Epithelial cell of esophagus (primary cell): ENCODE data around the gene ADAM12.

Source experiments
- DNase-seq: peaks from one replicate; pipeline ENCODE4 v3.0.0; 2010; ENCODE audit warnings: low read depth
- H3K4me3 ChIP-seq: 2 replicates; pipeline ENCODE4 v1.5.1; 2011; ENCODE audit warnings: mild to moderate bottlenecking, low read length, control low read depth
- TF ChIP-seq, protein P1 (sequence below): IDR thresholded peaks from 2 replicates; pipeline ENCODE4 v1.5.1; 2011; ENCODE audit warnings: low read depth, mild to moderate bottlenecking, low read length, control low read depth, inconsistent platforms; ENCODE audit not compliant: insufficient read depth; ENCODE audit errors: missing control alignments

The ADAM12 gene, protein sequence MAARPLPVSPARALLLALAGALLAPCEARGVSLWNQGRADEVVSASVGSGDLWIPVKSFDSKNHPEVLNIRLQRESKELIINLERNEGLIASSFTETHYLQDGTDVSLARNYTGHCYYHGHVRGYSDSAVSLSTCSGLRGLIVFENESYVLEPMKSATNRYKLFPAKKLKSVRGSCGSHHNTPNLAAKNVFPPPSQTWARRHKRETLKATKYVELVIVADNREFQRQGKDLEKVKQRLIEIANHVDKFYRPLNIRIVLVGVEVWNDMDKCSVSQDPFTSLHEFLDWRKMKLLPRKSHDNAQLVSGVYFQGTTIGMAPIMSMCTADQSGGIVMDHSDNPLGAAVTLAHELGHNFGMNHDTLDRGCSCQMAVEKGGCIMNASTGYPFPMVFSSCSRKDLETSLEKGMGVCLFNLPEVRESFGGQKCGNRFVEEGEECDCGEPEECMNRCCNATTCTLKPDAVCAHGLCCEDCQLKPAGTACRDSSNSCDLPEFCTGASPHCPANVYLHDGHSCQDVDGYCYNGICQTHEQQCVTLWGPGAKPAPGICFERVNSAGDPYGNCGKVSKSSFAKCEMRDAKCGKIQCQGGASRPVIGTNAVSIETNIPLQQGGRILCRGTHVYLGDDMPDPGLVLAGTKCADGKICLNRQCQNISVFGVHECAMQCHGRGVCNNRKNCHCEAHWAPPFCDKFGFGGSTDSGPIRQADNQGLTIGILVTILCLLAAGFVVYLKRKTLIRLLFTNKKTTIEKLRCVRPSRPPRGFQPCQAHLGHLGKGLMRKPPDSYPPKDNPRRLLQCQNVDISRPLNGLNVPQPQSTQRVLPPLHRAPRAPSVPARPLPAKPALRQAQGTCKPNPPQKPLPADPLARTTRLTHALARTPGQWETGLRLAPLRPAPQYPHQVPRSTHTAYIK

DNA sequence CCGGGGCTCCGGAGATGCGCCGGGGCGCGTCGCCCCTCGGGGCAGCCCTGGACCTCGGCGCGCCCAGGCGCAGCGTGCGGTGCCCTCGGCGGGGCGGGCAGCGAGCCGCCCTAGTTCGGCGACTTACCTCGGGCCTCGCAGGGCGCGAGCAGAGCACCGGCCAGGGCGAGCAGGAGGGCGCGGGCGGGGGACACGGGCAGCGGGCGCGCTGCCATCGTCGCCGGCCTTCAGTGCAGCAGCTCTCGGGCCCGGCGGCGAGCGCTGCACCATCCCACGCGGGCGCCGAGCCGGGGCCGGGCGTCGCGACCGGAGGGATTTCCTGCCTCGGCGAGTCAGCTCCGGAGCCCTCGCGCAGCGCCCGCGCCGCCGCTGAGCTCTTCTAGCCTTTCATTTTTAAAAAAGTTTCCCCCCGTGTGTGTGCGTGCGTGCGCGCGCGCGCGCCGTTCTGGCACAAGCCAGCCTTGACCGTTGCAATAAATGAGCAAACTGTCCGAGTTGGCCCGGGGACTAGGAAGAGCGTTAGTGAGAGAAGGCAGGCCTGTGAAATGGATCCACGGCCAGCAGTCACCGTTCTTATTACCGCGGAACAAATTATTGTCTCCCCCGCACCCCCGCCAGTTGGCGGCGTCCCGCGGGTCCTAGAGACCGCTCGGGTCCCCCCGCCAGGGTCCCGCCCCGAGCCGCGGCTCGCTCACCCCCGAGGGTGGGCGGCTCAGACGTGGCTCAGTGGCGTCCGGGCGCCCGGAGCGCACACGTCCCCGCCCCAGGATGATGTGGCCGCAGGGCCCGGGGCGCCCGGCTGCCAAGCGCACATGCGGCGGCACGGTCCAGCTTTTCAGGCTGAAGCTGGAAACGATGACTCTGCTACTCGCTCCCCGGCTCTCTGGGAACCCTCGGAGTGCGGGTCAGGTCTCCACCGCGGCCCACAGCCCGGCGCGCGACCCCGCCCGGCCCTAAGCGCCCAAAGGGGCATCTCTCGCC lies at the start of gene ADAM12:
ADAM12 (minus strand) TSS at position 547 of the 981 bp plus-strand sequence; CDS start at position 215, 332 bp downstream.
- TF ChIP-seq, protein P1, sequence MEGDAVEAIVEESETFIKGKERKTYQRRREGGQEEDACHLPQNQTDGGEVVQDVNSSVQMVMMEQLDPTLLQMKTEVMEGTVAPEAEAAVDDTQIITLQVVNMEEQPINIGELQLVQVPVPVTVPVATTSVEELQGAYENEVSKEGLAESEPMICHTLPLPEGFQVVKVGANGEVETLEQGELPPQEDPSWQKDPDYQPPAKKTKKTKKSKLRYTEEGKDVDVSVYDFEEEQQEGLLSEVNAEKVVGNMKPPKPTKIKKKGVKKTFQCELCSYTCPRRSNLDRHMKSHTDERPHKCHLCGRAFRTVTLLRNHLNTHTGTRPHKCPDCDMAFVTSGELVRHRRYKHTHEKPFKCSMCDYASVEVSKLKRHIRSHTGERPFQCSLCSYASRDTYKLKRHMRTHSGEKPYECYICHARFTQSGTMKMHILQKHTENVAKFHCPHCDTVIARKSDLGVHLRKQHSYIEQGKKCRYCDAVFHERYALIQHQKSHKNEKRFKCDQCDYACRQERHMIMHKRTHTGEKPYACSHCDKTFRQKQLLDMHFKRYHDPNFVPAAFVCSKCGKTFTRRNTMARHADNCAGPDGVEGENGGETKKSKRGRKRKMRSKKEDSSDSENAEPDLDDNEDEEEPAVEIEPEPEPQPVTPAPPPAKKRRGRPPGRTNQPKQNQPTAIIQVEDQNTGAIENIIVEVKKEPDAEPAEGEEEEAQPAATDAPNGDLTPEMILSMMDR = no peak
- DNase-seq = peak; percentile 56
- peak within 1 kb of the TSS; percentile 50 for H3K4me3 ChIP-seq

DNA sequence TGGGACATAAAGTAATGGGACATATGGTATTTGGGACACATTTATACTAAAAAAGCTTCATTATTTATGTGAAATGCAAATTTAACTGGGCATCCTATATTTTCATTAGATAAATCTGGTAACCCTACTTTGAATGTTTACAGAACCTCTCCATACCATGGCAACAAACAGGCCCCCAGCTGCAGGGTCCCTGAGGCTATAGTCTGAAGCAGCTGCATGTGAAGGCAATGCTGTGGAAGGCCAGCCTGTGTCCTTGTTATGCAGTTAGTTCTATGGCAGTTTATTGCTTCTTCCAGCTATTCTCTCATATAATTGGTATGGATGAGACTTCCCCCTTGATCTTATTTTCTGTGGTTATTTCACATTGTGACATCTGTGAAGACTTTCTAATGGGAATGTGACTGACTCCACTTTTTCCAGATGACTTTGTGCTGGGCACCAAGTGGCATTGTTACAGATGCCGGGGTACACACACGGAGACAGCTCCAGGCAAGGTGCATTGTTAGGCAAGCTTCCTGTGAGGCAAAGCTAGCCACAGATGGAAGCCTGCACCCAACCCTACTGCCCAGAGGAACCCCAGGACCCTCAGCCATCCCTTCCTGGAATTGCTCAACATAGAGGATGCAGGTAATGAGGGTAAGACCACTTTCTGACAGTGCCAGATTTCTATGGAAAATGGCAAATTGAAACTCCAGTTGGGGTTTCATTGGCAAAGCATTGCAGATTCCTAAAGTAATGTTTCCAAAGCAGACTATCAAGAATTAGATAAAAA lies 49.5 kb upstream of the ADAM12 start:
- DNase-seq = no peak
- no peak overlapping the region for H3K4me3 ChIP-seq
- TF ChIP-seq, protein P1 = no peak

DNA sequence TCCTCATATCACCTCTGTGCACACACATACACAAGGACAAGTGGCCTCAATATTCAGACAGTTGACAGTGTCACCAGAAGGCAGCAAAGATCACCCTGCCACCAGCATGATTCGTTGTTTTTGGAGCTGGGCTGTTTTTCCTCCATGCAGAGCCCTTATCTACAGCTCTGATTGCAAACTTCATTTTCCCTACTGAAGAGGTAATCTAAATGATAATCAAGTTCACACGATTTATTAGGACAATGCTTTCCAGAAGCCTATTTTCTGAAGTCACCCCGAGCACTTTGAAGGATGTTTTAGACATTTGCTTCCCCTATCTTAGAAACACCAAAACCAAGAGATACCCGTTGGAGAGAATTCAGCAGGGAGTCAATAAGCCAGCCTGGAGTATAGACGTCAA lies 46.0 kb upstream of the ADAM12 start:
- no peak overlapping the region for H3K4me3 ChIP-seq
- TF ChIP-seq, protein P1 = no peak
- DNase-seq = no peak

DNA sequence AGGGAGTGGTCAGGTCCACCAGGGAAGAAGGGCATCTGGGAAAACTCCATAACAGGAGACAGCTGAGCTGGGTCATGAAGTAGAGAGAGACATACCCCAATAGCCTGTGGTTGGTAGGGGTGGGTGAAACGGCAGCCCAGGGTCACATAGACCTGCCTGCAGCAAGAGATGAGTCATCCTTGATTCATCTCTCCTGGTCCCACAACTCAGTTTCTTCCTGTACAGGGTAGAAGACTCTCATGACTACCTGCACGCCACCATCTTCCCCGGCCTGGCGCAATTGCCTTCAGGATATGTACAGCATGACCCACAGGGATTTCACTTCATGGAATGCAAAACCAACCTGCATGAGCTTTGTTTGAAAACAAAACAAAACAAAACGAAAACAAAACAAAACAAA lies 45.1 kb upstream of the ADAM12 start:
- TF ChIP-seq, protein P1 = no peak
- peak; percentile 87 for DNase-seq

DNA sequence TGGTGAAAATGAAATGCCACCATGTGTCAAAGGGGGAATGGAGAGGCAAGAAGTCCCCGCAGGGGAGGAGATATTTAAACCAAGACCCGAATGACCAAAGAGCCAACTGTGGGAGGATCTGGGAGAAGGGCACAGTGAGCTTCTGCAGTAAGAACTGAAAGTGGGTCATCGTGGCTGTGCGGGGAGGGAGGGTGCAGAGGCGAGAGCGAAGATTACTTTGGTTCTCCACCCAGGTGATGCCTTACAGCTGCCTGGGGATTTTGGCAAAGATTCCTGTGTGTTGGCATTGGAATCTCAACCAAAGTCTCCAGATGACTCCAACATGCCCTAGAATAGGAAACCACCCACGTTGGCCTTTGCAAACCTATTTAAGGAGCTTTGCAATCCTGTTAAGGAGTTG lies 44.2 kb upstream of the ADAM12 start:
- TF ChIP-seq, protein P1 = no peak
- no peak overlapping the region for H3K4me3 ChIP-seq
- no peak for DNase-seq

More for the DNA sequence above, 45.1 kb upstream of the ADAM12 start:
- no peak overlapping the region for H3K4me3 ChIP-seq
